Hepatocyte (in vitro differentiated cells): ENCODE measurements around the gene RASAL1. TPM values are rescaled to one million over a fixed set of nuclear protein-coding genes. Genes with fewer than 3 reads are reported as not detected.

ENCODE experiments used
- DNase-seq: peaks from one replicate; pipeline ENCODE4 v3.0.0-alpha.2; 2016; ENCODE audit warnings: low spot score
- H2AFZ ChIP-seq: fragments of 200-600 bp; sonication (generic); 2 replicates; pipeline ENCODE4 v1.6.0; 2016; ENCODE audit warnings: antibody characterized with exemption, mild to moderate bottlenecking
- H3K27ac ChIP-seq: fragments of 200-600 bp; sonication (generic); 2 replicates; pipeline ENCODE4 v1.5.1; 2016; ENCODE audit warnings: mild to moderate bottlenecking
- H3K27me3 ChIP-seq: fragments of 200-600 bp; sonication (generic); 2 replicates; pipeline ENCODE4 v1.6.1; 2016
- H3K36me3 ChIP-seq: fragments of 200-600 bp; sonication (generic); replicated peaks from 2 replicates; pipeline ENCODE4 v1.5.1; 2016; ENCODE audit warnings: low read depth; ENCODE audit not compliant: insufficient read depth
- H3K4me1 ChIP-seq: fragments of 200-600 bp; sonication (generic); 2 replicates; pipeline ENCODE4 v1.5.1; 2016; ENCODE audit warnings: mild to moderate bottlenecking, moderate library complexity; ENCODE audit not compliant: insufficient read depth
- H3K4me2 ChIP-seq: fragments of 200-600 bp; sonication (generic); 2 replicates; pipeline ENCODE4 v1.6.0; 2016
- H3K4me3 ChIP-seq: fragments of 200-600 bp; sonication (generic); 2 replicates; pipeline ENCODE4 v1.5.1; 2016; ENCODE audit warnings: mild to moderate bottlenecking
- H3K79me2 ChIP-seq: fragments of 200-600 bp; sonication (generic); 2 replicates; pipeline ENCODE4 v1.6.0; 2017; ENCODE audit warnings: mild to moderate bottlenecking
- H3K9me2 ChIP-seq: fragments of 200-600 bp; sonication (generic); replicated peaks from 2 replicates; pipeline ENCODE4 v1.6.0; 2017; ENCODE audit warnings: mild to moderate bottlenecking; ENCODE audit not compliant: insufficient read depth
- H3K9me3 ChIP-seq: fragments of 200-600 bp; sonication (generic); 2 replicates; pipeline ENCODE4 v1.5.1; 2016; ENCODE audit warnings: low read depth, mild to moderate bottlenecking
- H4K20me1 ChIP-seq: fragments of 200-600 bp; sonication (generic); 2 replicates; pipeline ENCODE4 v1.6.0; 2016; ENCODE audit warnings: mild to moderate bottlenecking; ENCODE audit not compliant: insufficient read depth, poor library complexity, severe bottlenecking
- EZH2 ChIP-seq: fragments of 200-600 bp; sonication (generic); IDR thresholded peaks from 2 replicates; pipeline ENCODE4 v1.6.1; 2016; ENCODE audit warnings: antibody characterized with exemption, mild to moderate bottlenecking, borderline replicate concordance
- EZH2phosphoT487 ChIP-seq: fragments of 200-600 bp; sonication (generic); IDR thresholded peaks from one replicate; pipeline ENCODE4 v1.6.1; 2018; ENCODE audit warnings: antibody characterized with exemption, mild to moderate bottlenecking, low read depth, moderate library complexity; ENCODE audit not compliant: unreplicated experiment, severe bottlenecking
- WGBS: methylation state at CpG from one replicate; pipeline ENCODE4 v1.1.6; 2016; ENCODE audit warnings: low lambda C conversion rate; ENCODE audit errors: missing lambda C conversion rate; 5-methylcytosine and 5-hydroxymethylcytosine counted together
- polyA plus RNA-seq: library from polyadenylated mRNA; unstranded; fragments of >200 nt; fragmentation: Nextera tagmentation; extraction: Ambion mirVana; gene quantifications from 2 replicates; pipeline ENCODE4 v1.2.1, GENCODE V29; 2016
- total RNA-seq: library from RNA; depleted of rRNA; stranded (reverse); fragments of >200 nt; gene quantifications from 2 replicates; pipeline ENCODE4 v1.2.3, GENCODE V29; 2014
- TF ChIP-seq, protein P1 (sequence below): fragments of 200-600 bp; sonication (generic); IDR thresholded peaks from 2 replicates; pipeline ENCODE4 v1.5.1; 2016; ENCODE audit warnings: antibody characterized with exemption, mild to moderate bottlenecking; ENCODE audit not compliant: poor library complexity

The RASAL1 gene
- total and polyA plus RNA-seq, 2 experiments from 2014 or later = 0.74 TPM; not detected in 1

DNA sequence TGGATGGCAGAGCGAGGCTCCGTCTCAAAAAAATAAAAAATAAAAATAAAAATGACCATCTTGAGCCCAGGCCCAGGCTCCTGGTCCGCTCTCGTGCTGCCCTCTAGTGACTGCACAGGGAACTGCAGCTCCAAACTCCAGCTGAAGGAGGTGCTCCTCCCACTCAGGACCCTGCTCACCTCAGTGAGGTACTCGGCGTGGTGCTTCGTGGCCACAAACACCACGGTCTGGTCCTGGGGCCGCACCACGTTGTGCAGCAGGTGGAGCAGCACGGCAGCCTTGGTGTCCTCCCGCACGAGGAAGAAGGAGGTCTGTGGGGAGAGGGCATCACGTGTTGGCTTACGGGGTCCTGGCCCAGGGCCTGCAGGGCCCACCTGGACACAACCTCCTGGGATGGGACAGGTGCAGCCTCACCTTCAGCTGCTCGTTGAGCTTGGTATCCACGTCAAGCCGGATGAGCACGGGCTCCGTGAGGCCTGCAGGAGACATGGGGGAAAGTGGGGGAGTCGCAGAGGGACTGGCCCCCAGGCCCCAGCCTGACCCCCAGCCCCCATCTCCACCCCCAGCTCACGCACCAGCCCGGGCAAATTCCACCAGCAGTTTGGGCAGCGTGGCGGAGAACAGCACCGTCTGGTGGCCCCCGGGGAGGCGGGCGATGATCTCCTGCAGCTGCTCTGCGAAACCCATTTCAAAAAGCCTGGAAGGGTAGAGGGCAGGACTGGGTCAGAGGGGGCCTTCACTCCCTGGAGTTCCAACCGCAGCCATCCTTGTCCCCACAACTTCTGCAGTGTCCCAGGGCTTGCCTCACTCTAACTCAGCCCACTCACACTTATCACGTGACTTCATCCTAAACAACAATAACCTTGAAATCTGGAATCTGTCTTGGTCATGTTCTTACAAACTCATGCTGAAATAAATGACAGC lies 39.2 kb upstream of the RASAL1 start:
- Histone ChIP-seq H2AFZ (no peak overlapping the region), H3K4me1 (no peaks in the 10 kb centered on the region), H3K79me2 (no peaks in the 10 kb centered on the region), H3K9me3 (no peaks in the 10 kb centered on the region), H3K4me2 (no peak overlapping the region), H3K9me2 (no peaks in the 10 kb centered on the region), H3K36me3 (no peaks in the 10 kb centered on the region), H3K27me3 (no peaks in the 10 kb centered on the region), H4K20me1 (no peaks in the 10 kb centered on the region), H3K27ac (no peak overlapping the region), H3K4me3 (no peak overlapping the region)
- WGBS = 67% methylated on average over 27 of the region's 32 CpGs
- DNase-seq = peak; percentile 80
- TF ChIP-seq, protein P1, sequence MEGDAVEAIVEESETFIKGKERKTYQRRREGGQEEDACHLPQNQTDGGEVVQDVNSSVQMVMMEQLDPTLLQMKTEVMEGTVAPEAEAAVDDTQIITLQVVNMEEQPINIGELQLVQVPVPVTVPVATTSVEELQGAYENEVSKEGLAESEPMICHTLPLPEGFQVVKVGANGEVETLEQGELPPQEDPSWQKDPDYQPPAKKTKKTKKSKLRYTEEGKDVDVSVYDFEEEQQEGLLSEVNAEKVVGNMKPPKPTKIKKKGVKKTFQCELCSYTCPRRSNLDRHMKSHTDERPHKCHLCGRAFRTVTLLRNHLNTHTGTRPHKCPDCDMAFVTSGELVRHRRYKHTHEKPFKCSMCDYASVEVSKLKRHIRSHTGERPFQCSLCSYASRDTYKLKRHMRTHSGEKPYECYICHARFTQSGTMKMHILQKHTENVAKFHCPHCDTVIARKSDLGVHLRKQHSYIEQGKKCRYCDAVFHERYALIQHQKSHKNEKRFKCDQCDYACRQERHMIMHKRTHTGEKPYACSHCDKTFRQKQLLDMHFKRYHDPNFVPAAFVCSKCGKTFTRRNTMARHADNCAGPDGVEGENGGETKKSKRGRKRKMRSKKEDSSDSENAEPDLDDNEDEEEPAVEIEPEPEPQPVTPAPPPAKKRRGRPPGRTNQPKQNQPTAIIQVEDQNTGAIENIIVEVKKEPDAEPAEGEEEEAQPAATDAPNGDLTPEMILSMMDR = peak; percentile 98
- no peak for TF ChIP-seq EZH2phosphoT487

DNA sequence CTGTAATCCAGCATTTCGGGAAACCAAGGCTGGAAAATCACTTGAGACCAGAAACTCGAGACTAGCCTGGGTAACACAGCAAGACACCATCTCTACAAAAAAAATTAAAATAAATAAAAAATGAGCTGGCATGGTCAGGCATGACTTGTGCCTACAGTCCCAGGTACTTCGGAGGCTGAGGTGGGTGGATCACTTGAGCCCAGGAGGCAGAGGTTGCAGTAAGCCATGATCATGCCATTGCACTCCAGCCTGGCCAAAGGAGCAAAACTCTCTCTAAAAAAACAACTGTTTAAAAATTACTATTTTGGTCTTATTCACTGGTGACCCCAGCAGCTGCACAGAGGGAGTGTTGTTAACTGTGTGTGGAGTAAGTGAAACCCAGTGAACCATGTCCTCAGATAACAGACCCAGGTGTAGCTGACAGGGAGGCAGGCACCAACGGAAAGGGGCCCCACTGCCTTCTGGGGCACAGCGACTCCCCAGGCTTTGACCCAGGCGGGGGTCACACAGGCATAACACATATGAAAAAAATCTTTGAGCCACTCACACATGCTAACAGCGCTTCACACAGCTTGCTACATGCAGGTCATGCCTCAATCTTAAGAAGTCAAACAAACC lies 37.6 kb upstream of the RASAL1 start:
- no peak overlapping the region for H2AFZ ChIP-seq
- H3K79me2 ChIP-seq = no peaks in the 10 kb centered on the region
- 91% methylated on average over 7 of the region's 7 CpGs for WGBS
- no peak for DNase-seq
- no peaks in the 10 kb centered on the region for H3K36me3 ChIP-seq
- TF ChIP-seq, protein P1 = no peak
- no peak for TF ChIP-seq EZH2
- TF ChIP-seq EZH2phosphoT487 = no peak
- H3K4me2 ChIP-seq = no peak overlapping the region
- H3K4me3 ChIP-seq = no peak overlapping the region
- H3K4me1 ChIP-seq = no peaks in the 10 kb centered on the region
- H3K27me3 ChIP-seq = no peaks in the 10 kb centered on the region
- no peaks in the 10 kb centered on the region for H3K9me3 ChIP-seq
- no peak overlapping the region for H3K27ac ChIP-seq
- no peaks in the 10 kb centered on the region for H3K9me2 ChIP-seq
- no peaks in the 10 kb centered on the region for H4K20me1 ChIP-seq

DNA sequence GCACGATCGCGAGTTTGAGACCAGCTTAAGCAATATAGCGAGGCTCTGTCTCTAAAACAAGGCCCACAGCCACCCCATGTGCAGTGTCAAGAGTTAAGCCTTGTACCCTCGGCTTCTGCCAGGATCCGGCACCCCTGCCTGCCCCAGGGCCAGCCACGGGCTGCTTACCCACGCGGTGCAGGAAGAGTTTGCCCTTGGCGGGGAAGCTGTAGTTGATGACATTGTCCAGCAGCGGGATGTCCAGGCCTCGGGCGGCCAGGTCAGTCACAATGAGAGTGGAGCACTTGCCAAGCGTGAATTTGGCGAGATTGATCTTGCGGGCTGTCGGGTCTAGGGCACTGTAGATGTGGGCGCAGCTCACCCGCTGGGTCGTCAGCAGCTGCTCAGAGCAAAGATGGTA lies 36.6 kb upstream of the RASAL1 start:
- no peak overlapping the region for H3K4me3 ChIP-seq
- no peak for DNase-seq
- no peaks in the 10 kb centered on the region for H3K9me3 ChIP-seq
- H3K9me2 ChIP-seq = no peaks in the 10 kb centered on the region
- 97% methylated on average over 20 of the region's 20 CpGs for WGBS
- no peaks in the 10 kb centered on the region for H3K4me1 ChIP-seq
- TF ChIP-seq, protein P1 = no peak
- TF ChIP-seq EZH2phosphoT487 = no peak
- no peak for TF ChIP-seq EZH2
- no peak overlapping the region for H2AFZ ChIP-seq
- H3K4me2 ChIP-seq = no peak overlapping the region
- no peaks in the 10 kb centered on the region for H4K20me1 ChIP-seq
- no peaks in the 10 kb centered on the region for H3K27me3 ChIP-seq
- no peaks in the 10 kb centered on the region for H3K36me3 ChIP-seq
- H3K79me2 ChIP-seq = no peaks in the 10 kb centered on the region
- no peak overlapping the region for H3K27ac ChIP-seq
